Anterior cingulate cortex (tissue), 58 donors: ENCODE data around the gene RPS28.
"Not testable (repeated sequence)": the region's sequence is repeated elsewhere in the genome, so short reads cannot be mapped to it uniquely, and the experiment has no call there.

ENCODE experiments used
- DNase-seq, 58 donors: peaks; one replicate each; lab custom pipeline; 2025; lab: John Stamatoyannopoulos, UW

RPS28 gene

GRCh38 chr19:8340341-8341096, 19.2 kb downstream of the RPS28 start:
- no peak for DNase-seq

DNA sequence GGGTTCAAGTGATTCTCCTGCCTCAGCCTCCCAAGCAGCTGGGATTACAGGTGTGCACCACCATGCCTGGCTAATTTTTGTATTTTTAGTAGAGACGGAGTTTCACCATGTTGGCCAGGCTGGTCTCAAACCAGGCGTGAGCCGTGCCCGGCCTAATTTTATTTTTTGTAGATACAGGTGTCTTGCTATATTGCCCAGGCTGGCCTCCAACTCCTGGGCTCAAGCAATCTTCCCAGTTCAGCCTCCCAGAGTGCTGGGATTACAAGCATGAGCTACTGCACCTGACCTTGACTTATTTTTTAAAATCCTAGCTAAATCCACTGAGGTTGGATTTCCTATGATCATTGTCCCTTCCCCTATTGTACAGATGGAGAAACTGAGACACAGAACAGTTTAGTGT, 20.2 kb downstream of the RPS28 start:
- not testable (repeated sequence) for DNase-seq

- no peak for DNase-seq
Observed at GRCh38 chr19:8342316-8342683, 21.0 kb downstream of the RPS28 start.

DNA sequence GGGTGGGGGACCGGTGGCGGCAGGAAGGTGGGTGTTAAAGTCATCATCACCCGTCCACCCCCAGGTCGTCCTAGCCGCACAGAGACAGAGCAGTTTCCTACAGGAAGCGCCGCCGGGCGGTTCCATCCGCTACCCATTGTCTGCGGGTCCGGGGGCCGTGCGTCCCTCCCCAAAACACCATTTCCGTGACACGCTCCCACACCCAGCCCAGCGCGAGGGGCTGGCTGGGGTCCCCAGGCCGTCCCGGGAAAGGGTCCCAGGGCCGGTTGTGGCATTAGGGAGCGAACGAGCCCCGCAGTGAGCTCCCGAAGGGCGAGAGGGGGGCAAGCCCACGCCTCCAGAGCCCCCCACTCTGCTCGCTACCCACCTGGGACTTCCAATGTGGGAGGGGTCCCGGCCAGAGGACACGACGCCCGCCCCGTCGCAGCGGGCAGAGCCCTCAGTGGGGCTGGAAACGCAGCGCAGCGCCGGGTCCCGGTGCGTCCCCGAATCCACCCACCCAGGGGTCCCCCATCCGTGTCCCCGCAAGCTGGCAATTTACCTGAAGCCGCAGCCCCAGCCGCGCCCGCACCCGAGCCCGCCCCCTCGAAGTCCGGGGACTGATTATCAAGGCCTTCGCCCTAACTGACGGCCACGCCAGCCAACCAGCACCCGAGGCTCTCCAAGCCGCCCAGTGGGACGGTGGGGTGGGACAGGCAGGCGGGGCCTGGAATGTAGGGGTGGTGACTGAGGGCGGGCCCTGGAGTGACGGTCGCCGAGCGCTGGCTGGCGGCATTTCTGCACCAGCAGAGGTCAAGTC, 21.6 kb downstream of the RPS28 start, which contains the start of gene KANK3:
KANK3 (minus strand) TSS at position 579 of the 799 bp plus-strand sequence. CDS start 5,434 bp downstream, outside the sequence.
- peak in 56 of 58 donors; percentile 10 to 93 (median 74) for DNase-seq

DNA sequence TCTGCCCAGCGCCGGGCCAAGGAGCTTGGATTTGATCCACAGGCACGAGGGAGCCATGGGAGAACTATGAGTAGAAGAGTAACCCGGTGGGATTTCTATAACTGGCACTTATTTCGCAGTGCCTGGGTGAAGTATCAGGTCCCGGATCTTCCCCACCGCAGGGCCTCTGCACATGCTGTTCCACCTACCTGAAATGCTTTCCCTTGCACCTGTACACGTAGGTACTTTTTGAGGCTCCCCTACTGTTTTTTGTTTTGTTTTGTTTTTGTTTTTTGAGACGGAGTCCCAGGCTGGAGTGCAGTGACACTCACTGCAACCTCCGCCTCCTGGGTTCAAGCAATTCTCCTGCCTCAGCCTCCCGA, 22.2 kb downstream of the RPS28 start:
- DNase-seq: no peak

GRCh38 chr19:8349629-8350372, 28.5 kb downstream of the RPS28 start:
- not testable (repeated sequence) for DNase-seq

- DNase-seq: peak in 2 of 58 donors; percentile 7 to 8
Observed at GRCh38 chr19:8352134-8352827, 31.0 kb downstream of the RPS28 start.

- not testable (repeated sequence) for DNase-seq
Observed at GRCh38 chr19:8352845-8353244, 31.5 kb downstream of the RPS28 start.

DNA sequence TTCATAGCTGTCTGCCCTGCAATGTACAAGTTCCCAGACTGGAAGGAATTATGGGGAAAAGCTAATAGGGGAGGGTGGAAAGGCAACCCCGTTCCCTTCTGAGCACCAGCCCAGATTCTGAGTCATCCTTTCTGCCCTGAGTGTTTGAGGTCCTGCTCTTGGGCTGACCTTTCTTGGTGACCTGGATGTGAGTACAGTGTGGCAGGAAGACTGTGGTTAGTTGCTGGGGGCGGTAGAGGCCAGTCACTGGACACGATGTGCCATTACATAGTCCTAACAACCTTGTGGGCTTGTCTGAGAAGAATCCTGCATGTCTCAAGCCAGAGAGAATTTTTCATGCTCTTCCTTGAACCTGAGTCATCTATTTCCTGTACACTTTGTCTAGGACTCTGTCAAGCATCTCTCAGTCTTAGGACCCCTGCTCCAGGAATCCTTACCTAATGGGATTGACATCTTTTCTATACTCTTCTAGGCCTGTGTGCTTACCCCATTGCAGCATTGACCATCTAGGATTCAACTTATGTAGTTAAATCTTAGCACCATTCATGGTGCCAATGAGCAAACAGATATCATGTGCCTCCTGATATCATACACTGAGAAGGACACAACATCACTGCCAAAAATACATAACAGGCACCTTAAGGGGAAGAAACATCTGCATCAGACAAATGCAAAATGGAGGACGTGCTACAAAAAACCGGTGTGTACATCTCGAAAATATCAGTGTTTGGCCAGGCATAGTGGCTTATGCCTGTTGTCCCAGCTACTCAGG, 34.5 kb downstream of the RPS28 start:
- DNase-seq: no peak

GRCh38 chr19:8357007-8357521, 35.8 kb downstream of the RPS28 start:
- DNase-seq: no peak

GRCh38 chr19:8358948-8359347, 37.7 kb downstream of the RPS28 start:
- no peak for DNase-seq

- DNase-seq: no peak
Observed at GRCh38 chr19:8360196-8360595, 38.9 kb downstream of the RPS28 start.

DNA sequence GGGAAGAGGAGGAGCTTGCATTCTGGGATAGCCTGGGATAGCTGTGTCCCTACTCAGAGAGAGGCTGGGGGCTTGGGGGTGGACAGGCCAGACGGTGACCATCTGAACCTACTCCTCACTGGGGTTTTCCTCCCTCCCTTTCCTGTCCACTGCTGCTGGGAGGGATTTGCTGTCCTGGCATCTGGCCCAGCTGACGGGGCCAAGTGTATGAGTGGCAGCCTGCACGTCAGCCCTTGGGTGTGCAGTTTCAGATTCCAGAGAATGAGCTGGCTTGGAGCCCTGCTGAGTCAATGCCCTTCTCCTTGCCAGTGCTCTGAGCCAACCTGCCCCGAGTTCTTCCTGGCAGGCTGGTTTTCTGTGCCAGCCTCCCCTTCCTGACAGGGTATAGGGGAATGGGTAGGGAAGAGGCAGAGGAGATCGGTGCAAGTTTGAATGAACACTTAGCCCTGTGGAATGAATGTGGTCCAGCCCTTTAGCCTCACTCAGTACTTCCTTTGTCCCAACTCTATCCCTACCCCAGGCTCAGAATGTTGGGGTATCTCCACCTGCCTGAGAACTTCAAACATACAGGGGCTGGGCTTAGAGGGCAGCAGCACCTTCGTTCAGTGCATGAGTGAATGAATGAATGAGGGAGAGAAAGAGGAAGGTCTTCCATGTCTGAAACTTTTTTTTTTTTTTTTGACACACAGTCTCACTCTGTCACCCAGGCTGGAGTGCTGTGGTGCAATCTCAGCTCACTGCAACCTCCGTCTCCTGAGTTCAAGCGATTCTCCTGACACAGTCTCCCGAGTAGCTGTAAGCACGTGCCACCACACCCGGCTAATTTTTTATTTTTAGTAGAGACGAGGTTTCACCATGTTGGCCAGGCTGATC, 40.9 kb downstream of the RPS28 start:
- peak in 54 of 58 donors; percentile 5 to 95 (median 67) for DNase-seq

DNA sequence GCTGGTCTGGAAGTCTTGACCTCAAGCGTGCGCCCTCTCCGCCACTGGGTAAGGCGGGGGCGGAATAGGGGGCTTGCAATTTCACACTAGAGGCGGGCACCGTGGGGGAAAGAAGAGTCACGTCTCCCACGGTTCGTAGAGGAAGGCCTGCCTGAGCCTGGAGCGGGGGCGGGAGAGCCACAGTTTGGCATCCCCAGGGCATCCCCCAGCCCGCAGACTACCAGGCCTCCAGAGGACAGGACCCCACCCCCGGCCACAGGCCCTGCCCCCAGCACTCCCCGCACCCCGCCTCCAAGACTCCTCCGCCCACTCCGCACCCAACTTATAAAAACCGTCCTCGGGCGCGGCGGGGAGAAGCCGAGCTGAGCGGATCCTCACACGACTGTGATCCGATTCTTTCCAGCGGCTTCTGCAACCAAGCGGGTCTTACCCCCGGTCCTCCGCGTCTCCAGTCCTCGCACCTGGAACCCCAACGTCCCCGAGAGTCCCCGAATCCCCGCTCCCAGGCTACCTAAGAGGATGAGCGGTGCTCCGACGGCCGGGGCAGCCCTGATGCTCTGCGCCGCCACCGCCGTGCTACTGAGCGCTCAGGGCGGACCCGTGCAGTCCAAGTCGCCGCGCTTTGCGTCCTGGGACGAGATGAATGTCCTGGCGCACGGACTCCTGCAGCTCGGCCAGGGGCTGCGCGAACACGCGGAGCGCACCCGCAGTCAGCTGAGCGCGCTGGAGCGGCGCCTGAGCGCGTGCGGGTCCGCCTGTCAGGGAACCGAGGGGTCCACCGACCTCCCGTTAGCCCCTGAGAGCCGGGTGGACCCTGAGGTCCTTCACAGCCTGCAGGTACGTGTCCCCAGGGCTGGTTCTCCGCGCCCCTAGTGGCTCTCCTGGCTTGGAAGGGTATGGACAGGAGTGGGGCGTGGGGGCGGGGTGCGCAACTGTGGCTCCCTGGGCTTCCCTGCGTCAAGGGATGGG, 42.8 kb downstream of the RPS28 start, which contains the start of gene ANGPTL4:
ANGPTL4 (plus strand) TSS at position 353 of the 969 bp plus-strand sequence; CDS start at position 520, 167 bp downstream.
- peak in 45 of 58 donors; percentile 2 to 70 (median 35) for DNase-seq

DNA sequence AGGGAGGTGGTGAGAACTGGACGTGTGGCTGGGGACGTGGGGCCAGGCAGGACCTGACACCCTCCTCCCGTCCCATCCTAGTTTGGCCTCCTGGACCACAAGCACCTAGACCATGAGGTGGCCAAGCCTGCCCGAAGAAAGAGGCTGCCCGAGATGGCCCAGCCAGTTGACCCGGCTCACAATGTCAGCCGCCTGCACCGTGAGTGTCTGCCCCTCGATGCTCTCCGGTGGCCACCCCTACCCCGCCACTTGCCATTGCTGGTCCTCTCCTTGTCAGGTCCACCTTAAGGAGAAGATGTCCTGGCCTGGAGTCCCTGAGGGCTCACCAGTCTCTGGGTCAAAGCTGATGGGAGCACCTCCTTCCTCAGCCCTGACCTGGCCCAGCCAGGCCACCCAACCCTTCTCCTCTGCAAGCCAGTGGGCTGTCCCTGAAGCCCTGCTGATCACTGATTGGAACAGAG, 44.9 kb downstream of the RPS28 start:
- DNase-seq: no peak

DNA sequence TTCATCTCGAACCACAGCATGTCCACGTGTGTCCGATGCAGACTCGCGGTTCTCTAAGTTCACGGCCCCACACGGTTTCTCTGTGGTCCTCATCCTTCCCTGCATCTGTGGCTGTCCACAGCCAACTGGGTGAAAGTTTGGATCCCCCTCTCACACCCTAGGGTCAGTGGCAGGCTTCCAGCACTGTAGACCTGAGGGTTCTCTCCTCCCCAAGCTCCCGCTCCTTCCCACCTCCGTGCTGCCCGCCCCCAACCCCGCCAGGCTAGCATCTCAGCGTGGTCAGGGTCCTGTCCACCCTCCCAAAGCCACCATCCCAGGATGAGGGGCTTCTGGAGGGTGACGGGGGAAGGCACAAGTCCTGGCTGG, 45.6 kb downstream of the RPS28 start:
- DNase-seq: peak in 10 of 58 donors; percentile 25 to 71 (median 50)
